Measurements from ENCODE around the gene PNCK.

The PNCK gene

GRCh38 chrX:153685751-153686696 lies 12.4 kb upstream of the PNCK start:
- DNase-seq, result peak; percentile 16

GRCh38 chrX:153685156-153685536 lies 11.5 kb upstream of the PNCK start:
- peak; percentile 12 for DNase-seq

GRCh38 chrX:153684467-153685155 lies 11.0 kb upstream of the PNCK start:
- DNase-seq, result peak; percentile 15

DNA sequence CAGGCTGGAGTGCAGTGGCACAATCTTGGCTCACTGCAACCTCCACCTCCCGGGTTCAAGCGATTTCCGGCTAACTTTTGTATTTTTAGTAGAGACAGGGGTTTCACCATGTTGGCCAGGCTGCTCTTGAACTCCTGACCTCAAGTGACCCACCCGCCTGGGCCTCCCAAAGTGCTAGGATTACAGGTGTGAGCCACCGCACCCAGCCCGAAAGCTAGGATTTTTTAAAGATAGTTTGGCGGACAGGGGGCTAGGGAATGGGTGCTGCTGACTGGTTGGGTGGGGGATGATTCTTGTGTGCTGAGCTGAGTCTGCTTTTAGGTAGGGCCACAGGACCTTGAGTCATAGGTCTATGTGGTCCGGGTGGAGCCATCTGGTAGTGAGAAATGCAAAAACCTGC lies 9.9 kb upstream of the PNCK start:
- peak; percentile 7 for DNase-seq

DNA sequence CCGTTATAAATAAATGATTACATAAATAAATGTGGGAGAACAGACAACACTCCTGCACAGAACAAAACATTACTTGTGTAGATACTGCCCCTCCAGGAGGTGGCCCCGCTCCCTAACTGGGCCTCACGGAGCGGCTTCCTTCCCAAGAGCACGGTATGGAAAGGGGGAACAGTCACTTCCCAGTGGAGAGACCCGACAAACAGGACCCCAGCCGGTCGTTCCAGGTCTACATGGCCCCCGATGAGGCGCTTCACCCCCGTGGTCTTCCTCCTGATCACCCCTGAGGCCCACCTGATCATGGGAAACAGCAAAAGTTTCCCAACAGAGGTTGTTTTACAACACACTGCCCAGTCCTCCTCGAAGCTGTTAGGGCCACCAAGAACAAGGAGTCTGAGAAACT lies 7.6 kb upstream of the PNCK start:
- DNase-seq, result no peak

- DNase-seq, result no peak
Observed at GRCh38 chrX:153674219-153674851, 722 bp upstream of the PNCK start.

DNA sequence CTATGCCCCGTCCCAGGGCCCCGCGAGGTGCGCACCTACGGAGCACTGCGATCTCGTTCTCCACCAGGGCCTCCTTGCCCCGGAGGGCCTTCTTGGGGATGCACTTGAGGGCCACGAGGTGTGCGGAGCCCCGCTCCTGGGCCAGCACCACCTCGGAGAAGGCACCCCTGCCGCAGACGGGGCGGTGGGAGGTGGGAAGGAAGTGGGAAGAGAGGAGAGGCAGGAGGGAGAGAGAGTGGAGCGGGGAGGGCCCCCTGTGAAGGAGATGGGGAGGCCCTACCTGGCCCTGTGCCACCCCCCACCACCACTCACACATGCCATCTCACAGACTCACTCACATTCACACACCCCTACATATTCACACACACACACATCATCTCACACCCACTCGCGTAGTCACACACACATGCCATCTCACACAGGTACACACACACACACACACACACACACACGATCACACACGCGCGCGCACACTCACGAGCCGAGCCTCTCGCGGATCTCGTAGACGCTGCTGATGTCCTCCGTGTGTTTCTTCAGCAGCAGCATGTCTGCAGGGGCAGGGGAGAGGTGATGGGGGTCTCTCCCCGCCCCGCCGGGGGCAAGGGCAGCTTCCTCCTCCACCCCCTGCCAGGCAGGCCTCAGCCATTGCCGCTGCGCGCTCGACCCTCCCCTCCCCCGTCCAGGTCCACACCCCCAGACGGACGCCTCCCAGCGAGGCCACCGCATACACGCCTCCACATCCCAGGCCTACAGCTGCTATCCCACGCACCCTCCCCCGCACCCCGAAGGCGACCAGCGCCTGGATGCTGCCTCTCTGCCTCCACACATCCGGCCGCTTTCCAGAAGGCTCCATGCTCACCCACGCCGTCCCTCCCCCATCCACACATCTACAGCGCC lies 834 bp downstream of the PNCK start:
- no peak for DNase-seq

- no peak for DNase-seq
Observed at GRCh38 chrX:153671589-153672530, 1.8 kb downstream of the PNCK start.

DNA sequence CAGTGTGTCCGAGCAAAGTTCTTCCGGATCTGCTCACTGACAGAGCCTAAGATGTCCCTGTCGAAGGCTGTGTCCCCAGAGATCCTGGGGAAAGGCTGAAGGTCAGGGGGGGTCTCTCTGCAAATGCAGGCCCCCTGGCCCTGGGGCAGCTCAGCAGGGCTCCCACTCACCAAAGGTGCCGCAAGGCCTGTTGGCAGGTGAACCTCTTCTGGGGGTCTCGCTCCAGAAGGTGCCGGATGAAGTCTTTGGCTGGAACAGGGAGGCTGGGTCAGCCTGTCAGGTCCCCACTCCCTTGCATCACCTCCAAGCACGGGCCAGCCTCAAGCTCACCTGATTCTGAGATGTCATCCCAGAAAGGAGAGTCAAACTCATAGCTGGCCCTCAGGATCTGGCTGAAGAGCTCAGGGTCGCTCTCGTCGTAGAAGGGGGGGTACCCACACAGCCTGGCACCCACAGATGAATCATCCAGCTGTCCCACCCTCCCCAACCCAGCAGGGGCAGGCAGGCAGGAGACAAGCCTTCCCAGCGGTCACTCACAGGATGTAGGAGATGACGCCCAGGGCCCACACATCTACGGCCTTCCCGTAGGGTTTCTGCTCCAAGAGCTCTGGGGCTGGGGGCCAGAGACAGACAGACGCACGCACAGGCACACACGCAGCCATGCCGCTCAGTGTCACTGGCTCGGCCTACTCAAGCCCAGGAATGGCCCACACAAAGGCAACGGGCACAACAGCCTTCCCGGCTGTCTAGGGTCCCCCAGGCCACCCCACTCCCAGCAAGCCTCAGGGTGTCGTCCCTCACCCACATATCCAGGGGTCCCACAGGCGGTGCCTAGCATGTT lies 2.6 kb downstream of the PNCK start:
- DNase-seq, result no peak

- DNase-seq, result no peak
Observed at GRCh38 chrX:153669901-153670731, 3.5 kb downstream of the PNCK start.

- DNase-seq, result no peak
Observed at GRCh38 chrX:153669174-153669890, 4.3 kb downstream of the PNCK start.

GRCh38 chrX:153668423-153669173 lies 5.0 kb downstream of the PNCK start:
- no peak for DNase-seq

- peak; percentile 66 for DNase-seq
Observed at GRCh38 chrX:153667956-153668396, 5.6 kb downstream of the PNCK start.

- no peak for DNase-seq
Observed at GRCh38 chrX:153667281-153667955, 6.2 kb downstream of the PNCK start.

DNA sequence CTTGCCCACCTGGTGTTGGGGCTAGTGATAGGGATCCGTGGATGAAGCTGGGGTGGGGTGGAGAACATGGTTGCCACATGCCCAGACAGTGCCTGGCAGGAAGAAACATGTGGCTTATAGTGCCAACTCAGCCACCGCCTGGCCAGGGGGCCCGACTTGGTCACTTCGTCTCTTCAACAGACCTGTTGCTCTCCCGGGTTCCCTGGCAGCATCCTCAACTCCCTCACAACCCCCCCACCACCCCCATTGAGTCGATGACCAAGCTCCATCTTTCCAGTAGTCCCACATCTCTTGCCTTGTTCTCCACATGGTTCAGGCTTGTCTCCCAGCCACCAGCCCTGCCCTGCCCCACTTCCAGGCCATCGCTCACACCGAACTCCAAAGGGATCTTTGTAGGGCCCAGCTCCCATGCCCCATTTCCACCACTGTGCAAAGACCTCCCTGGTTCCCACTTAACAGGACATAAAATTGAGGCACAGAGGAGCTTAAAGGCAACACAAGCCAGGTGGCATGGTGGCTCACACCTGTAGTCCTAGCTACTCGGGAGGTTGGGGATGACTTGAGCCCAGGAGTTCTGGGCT lies 7.8 kb downstream of the PNCK start:
- no peak for DNase-seq

DNA sequence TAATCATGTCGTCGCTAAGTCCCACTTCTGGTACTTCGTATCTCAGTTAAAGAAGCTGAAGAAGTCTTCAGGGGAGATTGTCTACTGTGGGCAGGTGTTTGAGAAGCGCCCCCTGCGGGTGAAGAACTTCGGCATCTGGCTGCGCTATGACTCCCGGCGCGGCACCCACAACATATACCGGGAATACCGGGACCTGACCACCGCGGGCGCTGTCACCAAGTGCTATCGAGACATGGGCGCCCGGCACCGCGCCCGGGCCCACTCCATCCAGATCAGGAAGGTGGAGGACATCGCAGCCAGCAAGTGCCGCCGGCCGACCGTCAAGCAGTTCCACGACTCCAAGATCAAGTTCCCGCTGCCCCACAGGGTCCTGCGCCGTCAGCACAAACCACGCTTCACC lies 11.3 kb downstream of the PNCK start:
- DNase-seq, result peak; percentile 47

GRCh38 chrX:153659268-153659667 lies 14.3 kb downstream of the PNCK start:
- DNase-seq, result no peak

Data from CD4-positive, alpha-beta T cell treated with Interleukin-15 for 1 hour (primary cell).